ENCODE data around the gene CORIN.
"Not testable (repeated sequence)": the region's sequence is repeated elsewhere in the genome, so short reads cannot be mapped to it uniquely, and the experiment has no call there.

The CORIN gene

DNA sequence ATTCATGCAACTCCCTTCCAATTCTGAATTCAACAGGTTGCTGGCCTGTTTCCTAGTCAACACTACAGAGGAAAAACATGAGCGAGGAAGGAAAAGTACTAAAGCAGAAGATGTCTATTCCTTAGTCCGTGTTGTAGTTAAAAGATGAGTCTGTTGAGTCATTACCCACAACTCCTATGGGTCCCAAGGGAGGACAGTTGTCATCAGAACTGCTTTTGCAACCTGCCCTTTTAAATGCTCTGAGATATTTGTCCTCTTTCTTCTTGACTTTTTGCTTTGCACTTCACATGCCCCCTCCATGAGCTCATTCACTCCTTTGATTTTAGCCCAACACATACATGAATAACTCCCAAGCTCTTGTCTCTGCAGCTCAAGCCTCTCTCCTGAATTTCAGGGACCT is 119.2 kb downstream of the CORIN start:
- no peak for DNase-seq

- DNase-seq = no peak
These were observed 120.7 kb downstream of the CORIN start for GRCh38 chr4:47717188-47717587.

- DNase-seq = peak; percentile 9
These were observed 122.0 kb downstream of the CORIN start for GRCh38 chr4:47715716-47716416.

- no peak for DNase-seq
These were observed 123.6 kb downstream of the CORIN start for GRCh38 chr4:47714269-47714668.

- DNase-seq = no peak
These were observed 124.6 kb downstream of the CORIN start for GRCh38 chr4:47713129-47713834.

- no peak for DNase-seq
These were observed 126.2 kb downstream of the CORIN start for GRCh38 chr4:47711646-47712045.

GRCh38 chr4:47711183-47711582 is 126.7 kb downstream of the CORIN start:
- DNase-seq = no peak

GRCh38 chr4:47706352-47706751 is 131.5 kb downstream of the CORIN start:
- not testable (repeated sequence) for DNase-seq

DNA sequence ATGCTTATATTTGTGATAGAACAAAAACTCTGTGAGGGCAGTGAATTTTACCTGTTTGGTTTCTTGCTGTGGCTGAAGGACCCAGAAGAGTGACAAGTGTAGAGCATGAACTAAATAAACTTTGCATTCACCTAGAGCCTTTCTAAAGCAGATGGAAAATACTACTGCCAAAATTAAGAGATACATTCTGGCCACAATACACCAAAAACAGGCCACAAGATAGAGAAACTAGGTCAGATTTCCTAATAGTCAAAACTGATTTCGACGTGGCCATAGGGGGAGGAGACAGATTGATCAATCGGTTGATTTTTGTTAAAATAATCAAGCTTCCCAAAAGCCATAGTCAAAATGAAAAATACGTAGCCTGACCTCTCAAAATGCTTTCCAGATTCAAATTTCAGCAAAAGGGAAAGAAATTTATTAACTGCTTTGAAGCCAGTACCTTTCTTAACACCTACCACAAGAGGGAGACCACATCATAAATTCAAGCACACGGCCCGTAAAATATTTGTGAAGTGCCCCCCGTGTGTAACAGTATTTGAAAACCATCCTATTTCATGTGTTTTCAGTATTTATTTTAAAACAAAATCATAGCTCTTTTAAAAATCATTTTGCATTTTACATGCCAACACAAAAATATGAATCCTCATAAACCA is 132.4 kb downstream of the CORIN start:
- DNase-seq = no peak

- peak; percentile 58 for DNase-seq
These were observed 133.1 kb downstream of the CORIN start for GRCh38 chr4:47704693-47705325.

- DNase-seq = no peak
These were observed 133.9 kb downstream of the CORIN start for GRCh38 chr4:47703956-47704355.

DNA sequence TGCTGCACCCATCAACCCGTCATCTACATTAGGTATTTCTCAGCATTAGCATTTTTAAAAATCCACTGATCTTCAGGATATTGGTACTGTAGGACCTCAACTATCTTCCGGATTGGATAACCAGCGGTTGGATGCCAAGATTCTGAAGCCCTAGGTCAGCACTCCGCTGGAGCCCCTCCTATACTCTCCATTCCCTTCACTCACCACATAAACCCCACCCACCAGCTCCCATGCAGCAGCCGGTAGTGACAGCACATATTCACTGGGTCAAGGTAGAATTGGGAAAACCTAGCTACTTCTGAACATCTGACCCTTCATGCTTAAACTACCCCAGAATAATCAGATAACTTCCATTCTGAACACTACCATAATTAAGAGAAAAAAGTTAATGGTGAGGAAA is 134.9 kb downstream of the CORIN start:
- no peak for DNase-seq

GRCh38 chr4:47701286-47701685 is 136.6 kb downstream of the CORIN start:
- DNase-seq = no peak

DNA sequence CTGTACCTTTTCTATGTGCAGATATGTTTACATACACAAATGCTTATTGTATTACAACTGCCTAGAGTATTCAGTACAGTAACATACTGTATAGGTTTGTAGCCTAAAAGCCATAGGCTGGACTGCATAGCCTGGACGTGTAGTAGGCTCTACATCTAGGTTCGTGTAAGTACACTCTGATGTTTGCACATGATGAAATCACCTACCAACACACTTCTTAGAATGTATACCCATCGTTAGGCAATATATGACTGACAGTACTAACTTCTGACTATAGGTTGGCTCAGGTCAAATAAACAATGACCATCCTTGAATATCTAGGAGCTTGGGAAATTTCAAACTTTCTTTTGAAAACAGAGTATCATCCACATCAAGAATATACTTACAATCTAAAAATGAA is 139.0 kb downstream of the CORIN start:
- DNase-seq = no peak

DNA sequence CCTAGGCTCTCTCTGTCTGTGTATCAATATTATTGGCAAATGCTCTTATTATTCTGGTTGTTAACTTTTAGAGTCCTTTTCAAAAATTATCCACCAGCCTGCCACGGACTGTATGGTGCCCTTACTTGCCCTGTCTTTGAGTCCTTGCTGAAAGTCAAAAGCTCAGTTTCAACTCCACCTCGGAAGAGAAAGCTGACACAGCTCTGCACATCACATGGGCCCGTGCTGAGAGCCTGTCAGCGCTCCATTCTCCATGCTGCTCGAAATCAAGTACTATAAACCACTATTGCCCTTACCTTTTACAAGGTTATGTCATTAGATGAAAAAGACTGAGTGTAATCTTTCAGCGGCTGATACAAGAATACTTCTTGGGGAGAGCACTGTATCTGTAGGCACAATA is 141.0 kb downstream of the CORIN start:
- DNase-seq = no peak

DNA sequence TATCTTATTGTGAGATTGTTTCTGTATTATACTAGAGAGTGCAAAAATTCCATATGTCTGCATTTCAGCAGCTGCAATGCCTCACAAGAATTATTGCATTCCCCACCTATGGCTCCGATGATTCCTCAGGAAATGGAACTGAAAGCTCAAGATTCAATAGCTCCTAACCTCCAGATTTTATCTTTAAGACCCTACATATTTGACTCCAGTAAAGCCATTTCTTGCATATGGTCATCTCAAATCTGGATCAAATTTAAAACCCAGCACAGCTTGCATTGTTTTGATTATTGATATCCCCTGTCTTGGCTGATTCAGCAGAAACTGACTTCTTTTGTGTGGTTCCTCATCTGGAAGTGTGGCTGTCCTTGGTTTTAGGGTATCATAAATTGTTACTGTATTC is 142.6 kb downstream of the CORIN start:
- no peak for DNase-seq

DNA sequence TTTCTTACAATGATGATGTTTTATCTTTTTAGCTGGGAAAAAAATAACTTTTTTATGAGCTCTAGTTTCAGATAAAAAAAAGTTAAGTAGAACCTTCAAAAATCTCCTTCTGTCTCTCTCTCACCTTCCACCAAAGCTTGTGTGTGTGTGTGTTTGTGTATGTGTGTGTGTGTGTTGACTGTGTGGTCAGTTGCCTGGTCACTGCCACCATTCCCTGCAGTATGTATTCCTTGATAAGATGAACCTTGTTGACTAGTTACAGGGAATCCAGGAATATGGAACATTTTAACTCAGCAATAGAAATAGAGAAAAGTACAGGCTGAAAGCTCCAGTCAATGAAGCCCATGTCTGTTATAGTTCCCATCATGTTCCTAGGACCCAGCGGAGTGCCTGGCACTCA is 143.5 kb downstream of the CORIN start:
- DNase-seq = no peak

DNA sequence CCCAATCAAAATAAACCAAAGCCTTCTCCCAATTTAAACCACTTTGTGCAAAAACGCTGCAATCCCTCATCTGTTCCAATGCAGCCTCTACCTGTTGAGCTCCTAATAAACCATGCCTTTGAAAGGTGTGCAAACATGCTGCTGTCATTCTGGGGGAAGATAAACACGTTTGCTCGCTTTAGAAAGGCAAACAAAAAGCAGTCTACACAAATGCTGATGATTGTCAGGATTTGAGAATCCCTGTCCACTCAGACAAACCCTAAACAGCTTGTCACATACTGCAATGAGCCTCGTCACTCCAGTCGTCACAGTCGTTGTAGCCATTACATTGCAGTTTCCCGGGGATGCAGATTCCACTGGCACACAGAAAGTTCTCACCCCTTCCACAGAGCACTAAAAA is 145.2 kb downstream of the CORIN start:
- DNase-seq = no peak

GRCh38 chr4:47691757-47692383 is 146.0 kb downstream of the CORIN start:
- DNase-seq = peak; percentile 16

DNA sequence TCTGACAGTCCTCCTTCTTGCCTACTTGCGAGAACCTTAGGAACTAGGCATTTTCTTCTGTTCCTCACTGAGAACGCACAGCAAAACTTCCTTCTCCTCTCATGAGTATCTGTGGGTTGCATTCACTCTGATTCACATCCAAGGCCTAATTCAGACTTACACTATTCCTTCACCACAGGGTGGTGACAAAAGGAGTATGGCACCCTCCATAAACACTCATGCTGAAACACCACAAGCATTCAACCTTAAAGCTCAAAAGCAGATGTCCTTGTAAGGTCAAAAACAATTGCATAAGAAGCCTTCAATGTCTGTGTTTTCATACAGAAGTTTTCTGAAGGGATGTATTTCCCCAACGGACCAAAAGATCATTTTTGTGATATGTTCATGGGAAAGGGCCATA is 147.3 kb downstream of the CORIN start:
- no peak for DNase-seq

- DNase-seq = peak; percentile 14
These were observed 151.5 kb downstream of the CORIN start for GRCh38 chr4:47686294-47686872.

GRCh38 chr4:47675806-47676205 is 162.1 kb downstream of the CORIN start:
- no peak for DNase-seq

GRCh38 chr4:47674144-47674543 is 163.7 kb downstream of the CORIN start:
- no peak for DNase-seq
